ENCODE data around the gene CLEC11A. TPM values are rescaled to one million over a fixed set of nuclear protein-coding genes. Genes with fewer than 3 reads are reported as not detected.
"Not testable (repeated sequence)": the region's sequence is repeated elsewhere in the genome, so short reads cannot be mapped to it uniquely, and the experiment has no call there.

Gene CLEC11A
- polyA plus RNA-seq, 1 donor from 2014 or later = 18.4 TPM

DNA sequence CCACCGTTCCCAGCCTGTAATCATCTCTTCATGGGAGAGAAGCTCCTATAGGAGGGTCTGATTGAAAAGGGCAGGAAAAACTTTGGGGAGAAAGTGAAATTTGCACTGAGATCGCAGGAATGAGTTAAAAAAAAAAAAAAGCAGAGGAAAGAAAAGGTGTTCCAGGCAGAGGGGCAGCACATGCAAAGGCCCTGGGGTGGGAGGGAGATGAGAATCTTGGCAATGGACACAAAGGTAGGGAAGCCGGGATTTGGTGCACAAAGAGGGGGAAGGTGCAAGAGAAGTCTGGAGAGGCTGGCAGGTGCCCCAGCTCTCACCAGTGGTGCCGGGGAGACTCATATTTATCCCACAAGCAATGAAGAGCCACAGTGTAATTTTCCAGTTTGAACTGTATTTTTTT is 30.7 kb downstream of the CLEC11A start:
- H3K79me2 ChIP-seq (replicated peaks; ENCODE audit: insufficient read depth, low read length) = no peaks in the 10 kb centered on the region
- no peak overlapping the region for H3K9ac ChIP-seq (ENCODE audit: low read length)
- H3K27ac ChIP-seq (ENCODE audit: low read length) = no peak overlapping the region
- TF ChIP-seq RAD21 (conservative IDR thresholded peaks at IDR 0.05) = no peak
- no peak for TF ChIP-seq POLR2AphosphoS5 (IDR thresholded peaks at IDR 0.05)
- TF ChIP-seq, protein P1, sequence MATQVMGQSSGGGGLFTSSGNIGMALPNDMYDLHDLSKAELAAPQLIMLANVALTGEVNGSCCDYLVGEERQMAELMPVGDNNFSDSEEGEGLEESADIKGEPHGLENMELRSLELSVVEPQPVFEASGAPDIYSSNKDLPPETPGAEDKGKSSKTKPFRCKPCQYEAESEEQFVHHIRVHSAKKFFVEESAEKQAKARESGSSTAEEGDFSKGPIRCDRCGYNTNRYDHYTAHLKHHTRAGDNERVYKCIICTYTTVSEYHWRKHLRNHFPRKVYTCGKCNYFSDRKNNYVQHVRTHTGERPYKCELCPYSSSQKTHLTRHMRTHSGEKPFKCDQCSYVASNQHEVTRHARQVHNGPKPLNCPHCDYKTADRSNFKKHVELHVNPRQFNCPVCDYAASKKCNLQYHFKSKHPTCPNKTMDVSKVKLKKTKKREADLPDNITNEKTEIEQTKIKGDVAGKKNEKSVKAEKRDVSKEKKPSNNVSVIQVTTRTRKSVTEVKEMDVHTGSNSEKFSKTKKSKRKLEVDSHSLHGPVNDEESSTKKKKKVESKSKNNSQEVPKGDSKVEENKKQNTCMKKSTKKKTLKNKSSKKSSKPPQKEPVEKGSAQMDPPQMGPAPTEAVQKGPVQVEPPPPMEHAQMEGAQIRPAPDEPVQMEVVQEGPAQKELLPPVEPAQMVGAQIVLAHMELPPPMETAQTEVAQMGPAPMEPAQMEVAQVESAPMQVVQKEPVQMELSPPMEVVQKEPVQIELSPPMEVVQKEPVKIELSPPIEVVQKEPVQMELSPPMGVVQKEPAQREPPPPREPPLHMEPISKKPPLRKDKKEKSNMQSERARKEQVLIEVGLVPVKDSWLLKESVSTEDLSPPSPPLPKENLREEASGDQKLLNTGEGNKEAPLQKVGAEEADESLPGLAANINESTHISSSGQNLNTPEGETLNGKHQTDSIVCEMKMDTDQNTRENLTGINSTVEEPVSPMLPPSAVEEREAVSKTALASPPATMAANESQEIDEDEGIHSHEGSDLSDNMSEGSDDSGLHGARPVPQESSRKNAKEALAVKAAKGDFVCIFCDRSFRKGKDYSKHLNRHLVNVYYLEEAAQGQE (IDR thresholded peaks at IDR 0.05; ENCODE audit: borderline replicate concordance) = no peak
- TF ChIP-seq EZH2 (IDR thresholded peaks at IDR 0.05; ENCODE audit: borderline replicate concordance, insufficient read depth, low read length, poor library complexity, severe bottlenecking) = no peak
- no peak for TF ChIP-seq TAF1 (IDR thresholded peaks at IDR 0.05; ENCODE audit: low read depth)
- no peak for TF ChIP-seq MXI1 (conservative IDR thresholded peaks at IDR 0.05; ENCODE audit: poor library complexity, severe bottlenecking)
- TF ChIP-seq, protein P2, sequence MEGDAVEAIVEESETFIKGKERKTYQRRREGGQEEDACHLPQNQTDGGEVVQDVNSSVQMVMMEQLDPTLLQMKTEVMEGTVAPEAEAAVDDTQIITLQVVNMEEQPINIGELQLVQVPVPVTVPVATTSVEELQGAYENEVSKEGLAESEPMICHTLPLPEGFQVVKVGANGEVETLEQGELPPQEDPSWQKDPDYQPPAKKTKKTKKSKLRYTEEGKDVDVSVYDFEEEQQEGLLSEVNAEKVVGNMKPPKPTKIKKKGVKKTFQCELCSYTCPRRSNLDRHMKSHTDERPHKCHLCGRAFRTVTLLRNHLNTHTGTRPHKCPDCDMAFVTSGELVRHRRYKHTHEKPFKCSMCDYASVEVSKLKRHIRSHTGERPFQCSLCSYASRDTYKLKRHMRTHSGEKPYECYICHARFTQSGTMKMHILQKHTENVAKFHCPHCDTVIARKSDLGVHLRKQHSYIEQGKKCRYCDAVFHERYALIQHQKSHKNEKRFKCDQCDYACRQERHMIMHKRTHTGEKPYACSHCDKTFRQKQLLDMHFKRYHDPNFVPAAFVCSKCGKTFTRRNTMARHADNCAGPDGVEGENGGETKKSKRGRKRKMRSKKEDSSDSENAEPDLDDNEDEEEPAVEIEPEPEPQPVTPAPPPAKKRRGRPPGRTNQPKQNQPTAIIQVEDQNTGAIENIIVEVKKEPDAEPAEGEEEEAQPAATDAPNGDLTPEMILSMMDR (IDR thresholded peaks at IDR 0.05; ENCODE audit: poor library complexity, severe bottlenecking) = no peak
- TF ChIP-seq EP300 (conservative IDR thresholded peaks at IDR 0.05; ENCODE audit: poor library complexity, severe bottlenecking) = no peak
- no peak for TF ChIP-seq SMC3 (conservative IDR thresholded peaks at IDR 0.05; ENCODE audit: poor library complexity)
- no peaks in the 10 kb centered on the region for H3K9me2 ChIP-seq (ENCODE audit: insufficient read depth, low read length)
- H3K4me2 ChIP-seq (ENCODE audit: low read length) = no peak overlapping the region
- H3K27me3 ChIP-seq (ENCODE audit: insufficient read depth, low read depth, low read length) = no peaks in the 10 kb centered on the region
- no peak overlapping the region for H3K4me3 ChIP-seq (ENCODE audit: low read length)
- H3K9me3 ChIP-seq (ENCODE audit: low read length) = no peaks in the 10 kb centered on the region
- H4K20me1 ChIP-seq (ENCODE audit: insufficient read depth) = no peaks in the 10 kb centered on the region
- no peaks in the 10 kb centered on the region for H3F3A ChIP-seq (ENCODE audit: insufficient read depth, low read length, poor library complexity, severe bottlenecking)
- H2AFZ ChIP-seq (ENCODE audit: low read depth, low read length) = no peak overlapping the region
- no peaks in the 10 kb centered on the region for H3K36me3 ChIP-seq (ENCODE audit: insufficient read depth, low read length)

DNA sequence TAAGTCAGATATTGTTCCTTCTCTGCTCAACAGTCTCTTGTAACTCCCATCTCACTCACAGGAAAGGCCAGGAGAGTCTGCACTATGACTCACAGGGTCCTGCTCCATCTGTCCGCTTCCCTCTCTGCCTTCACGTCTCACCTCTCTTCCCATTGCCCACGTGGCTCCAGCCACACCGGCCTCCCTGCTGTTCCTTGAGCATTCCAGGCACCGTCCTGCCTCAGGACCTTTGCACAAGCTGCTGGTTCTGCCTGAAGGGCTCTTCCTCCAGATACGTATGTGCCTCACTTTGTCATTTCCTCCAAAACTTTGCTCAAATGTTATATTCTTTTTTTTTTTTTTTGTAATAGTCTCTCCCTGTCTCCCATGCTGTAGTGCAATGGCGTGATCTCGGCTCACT is 33.1 kb downstream of the CLEC11A start:
- not testable (repeated sequence) for H3K9me2 ChIP-seq (ENCODE audit: insufficient read depth, low read length); H3F3A ChIP-seq (ENCODE audit: insufficient read depth, low read length, poor library complexity, severe bottlenecking); H3K27ac ChIP-seq (ENCODE audit: low read length); H2AFZ ChIP-seq (ENCODE audit: low read depth, low read length); H3K79me2 ChIP-seq (replicated peaks; ENCODE audit: insufficient read depth, low read length); H3K9ac ChIP-seq (ENCODE audit: low read length); H3K4me3 ChIP-seq (ENCODE audit: low read length); H3K27me3 ChIP-seq (ENCODE audit: insufficient read depth, low read depth, low read length); H3K4me2 ChIP-seq (ENCODE audit: low read length); H3K9me3 ChIP-seq (ENCODE audit: low read length); H4K20me1 ChIP-seq (ENCODE audit: insufficient read depth); H3K36me3 ChIP-seq (ENCODE audit: insufficient read depth, low read length)

GRCh38 chr19:50757624-50758023 is 34.5 kb downstream of the CLEC11A start:
- not testable (repeated sequence) for H2AFZ ChIP-seq (ENCODE audit: low read depth, low read length); H3K9me3 ChIP-seq (ENCODE audit: low read length); H3K4me3 ChIP-seq (ENCODE audit: low read length); H3F3A ChIP-seq (ENCODE audit: insufficient read depth, low read length, poor library complexity, severe bottlenecking); H3K9ac ChIP-seq (ENCODE audit: low read length); H3K79me2 ChIP-seq (replicated peaks; ENCODE audit: insufficient read depth, low read length); H3K36me3 ChIP-seq (ENCODE audit: insufficient read depth, low read length); H3K9me2 ChIP-seq (ENCODE audit: insufficient read depth, low read length); H3K27me3 ChIP-seq (ENCODE audit: insufficient read depth, low read depth, low read length); H3K27ac ChIP-seq (ENCODE audit: low read length); H4K20me1 ChIP-seq (ENCODE audit: insufficient read depth); H3K4me2 ChIP-seq (ENCODE audit: low read length)

DNA sequence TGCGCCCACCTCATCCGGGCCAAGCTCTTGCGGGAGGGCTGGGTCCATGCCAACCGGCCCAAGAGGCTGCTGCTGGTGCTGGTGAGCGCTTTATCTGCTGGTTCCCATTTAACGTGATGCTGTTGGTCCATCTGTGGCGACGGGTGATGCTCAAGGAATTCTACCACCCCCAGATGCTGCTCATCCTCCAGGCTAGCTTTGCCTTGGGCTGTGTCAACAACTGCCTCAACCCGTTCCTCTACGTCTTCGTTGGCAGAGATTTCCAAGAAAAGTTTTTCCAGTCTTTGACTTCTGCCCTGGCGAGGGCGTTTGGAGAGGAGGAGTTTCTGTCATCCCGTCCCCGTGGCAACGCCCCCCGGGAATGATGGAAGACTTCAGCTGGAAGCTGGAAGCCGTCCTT is 35.9 kb downstream of the CLEC11A start:
- H3K4me3 ChIP-seq (ENCODE audit: low read length); H3K79me2 ChIP-seq (replicated peaks; ENCODE audit: insufficient read depth, low read length); H3F3A ChIP-seq (ENCODE audit: insufficient read depth, low read length, poor library complexity, severe bottlenecking); H3K9me2 ChIP-seq (ENCODE audit: insufficient read depth, low read length); H3K9me3 ChIP-seq (ENCODE audit: low read length); H2AFZ ChIP-seq (ENCODE audit: low read depth, low read length); H3K9ac ChIP-seq (ENCODE audit: low read length); H4K20me1 ChIP-seq (ENCODE audit: insufficient read depth); H3K4me2 ChIP-seq (ENCODE audit: low read length); H3K27me3 ChIP-seq (ENCODE audit: insufficient read depth, low read depth, low read length); H3K27ac ChIP-seq (ENCODE audit: low read length); H3K36me3 ChIP-seq (ENCODE audit: insufficient read depth, low read length): not testable (repeated sequence)

Measured in neural cell (in vitro differentiated cells).